Activated CD4-positive, CD25-positive, alpha-beta regulatory T cell (primary cell): ENCODE data around the gene CAMKMT.

Source experiments
- DNase-seq, 4 experiments: peaks; one replicate each; lab custom pipeline; 2025; lab: John Stamatoyannopoulos, UW

The CAMKMT gene

GRCh38 chr2:44596537-44597320, 235.0 kb downstream of the CAMKMT start:
- DNase-seq = no peak

- DNase-seq = no peak
These were observed 236.8 kb downstream of the CAMKMT start for GRCh38 chr2:44598330-44599119.

- DNase-seq = no peak
These were observed 237.4 kb downstream of the CAMKMT start for GRCh38 chr2:44599130-44599529.

GRCh38 chr2:44602446-44602845, 240.7 kb downstream of the CAMKMT start:
- DNase-seq = no peak

GRCh38 chr2:44605511-44605910, 243.8 kb downstream of the CAMKMT start:
- no peak for DNase-seq

GRCh38 chr2:44612276-44612675, 250.5 kb downstream of the CAMKMT start:
- no peak for DNase-seq

DNA sequence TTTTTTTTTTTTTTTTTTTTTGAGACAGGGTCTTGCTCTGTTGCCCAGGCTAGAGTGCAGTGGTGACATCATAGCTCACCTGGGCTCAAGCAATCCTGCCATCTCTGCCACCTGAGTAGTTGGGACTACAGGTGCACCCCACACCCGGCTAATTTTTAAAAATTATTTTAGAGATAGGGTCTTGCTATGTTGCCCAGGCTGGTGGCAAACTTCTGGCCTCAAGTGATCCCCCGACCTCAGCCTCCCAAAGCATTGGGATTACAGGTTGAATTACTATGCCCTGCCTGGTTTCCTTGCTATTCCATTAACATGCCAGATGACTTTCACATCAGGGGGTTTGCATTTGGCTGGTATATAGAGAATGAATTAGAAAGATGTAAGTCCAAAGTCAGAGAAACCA, 253.2 kb downstream of the CAMKMT start:
- DNase-seq = no peak

- DNase-seq = no peak
These were observed 254.3 kb downstream of the CAMKMT start for GRCh38 chr2:44615950-44616518.

- no peak for DNase-seq
These were observed 255.0 kb downstream of the CAMKMT start for GRCh38 chr2:44616667-44617155.

- DNase-seq = no peak
These were observed 256.7 kb downstream of the CAMKMT start for GRCh38 chr2:44618251-44619023.

DNA sequence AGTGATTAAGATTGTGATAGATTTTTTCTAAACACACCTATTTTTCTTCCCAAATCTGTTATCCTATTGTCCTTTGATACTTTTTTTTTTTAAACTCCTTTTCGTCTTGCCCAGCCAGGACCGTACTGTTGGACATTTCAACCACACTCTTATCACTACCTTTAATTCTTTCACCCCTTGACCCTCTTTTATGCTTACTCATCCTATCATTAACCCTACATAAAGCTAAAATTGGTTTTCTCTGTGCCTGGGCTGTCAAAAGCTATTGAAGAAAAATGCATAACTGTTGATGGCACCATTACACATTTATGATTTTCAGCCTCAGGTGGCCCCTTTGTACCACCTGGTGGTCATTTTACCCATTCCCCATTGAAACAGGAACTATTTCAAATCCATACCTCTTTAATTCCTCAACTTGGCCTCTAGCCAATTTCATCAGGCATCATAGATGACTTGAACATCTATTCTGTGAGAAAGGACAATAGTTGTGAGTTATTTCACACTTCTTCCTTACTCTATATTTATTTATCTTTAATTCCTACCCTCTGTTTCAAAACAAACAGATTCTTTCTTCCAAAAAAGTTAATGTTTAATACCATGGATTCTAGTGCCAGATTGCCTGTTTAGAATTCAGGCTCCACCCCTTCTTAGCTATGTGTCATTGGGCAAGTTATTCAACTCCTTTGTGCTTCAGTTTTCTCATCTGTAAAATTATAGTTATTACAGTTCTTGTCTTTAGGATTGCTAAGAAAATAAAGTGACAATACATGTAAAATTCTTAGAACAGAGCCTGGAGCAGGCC, 258.6 kb downstream of the CAMKMT start:
- DNase-seq = no peak

GRCh38 chr2:44623622-44624351, 262.0 kb downstream of the CAMKMT start:
- no peak for DNase-seq

DNA sequence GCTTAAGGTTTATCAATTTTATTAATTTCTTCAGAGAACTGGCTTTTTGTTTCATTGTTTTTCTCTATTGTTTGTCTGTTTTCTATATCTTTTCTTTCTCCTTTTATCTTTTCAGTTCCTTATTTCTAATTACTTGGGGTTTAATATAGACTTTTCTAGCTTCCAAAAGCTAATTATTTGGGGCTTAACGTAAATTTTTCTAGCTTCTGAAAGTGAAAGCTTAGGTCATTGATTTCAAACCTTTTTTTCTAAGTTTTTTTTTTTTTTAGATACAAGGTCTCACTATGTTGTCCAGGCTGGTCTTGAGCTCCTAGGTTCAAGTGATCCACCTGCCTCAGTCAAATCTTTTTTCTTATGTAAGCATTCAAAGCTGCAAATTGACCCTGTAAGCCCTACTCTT, 266.6 kb downstream of the CAMKMT start:
- no peak for DNase-seq

- DNase-seq = no peak
These were observed 271.4 kb downstream of the CAMKMT start for GRCh38 chr2:44632931-44633689.

DNA sequence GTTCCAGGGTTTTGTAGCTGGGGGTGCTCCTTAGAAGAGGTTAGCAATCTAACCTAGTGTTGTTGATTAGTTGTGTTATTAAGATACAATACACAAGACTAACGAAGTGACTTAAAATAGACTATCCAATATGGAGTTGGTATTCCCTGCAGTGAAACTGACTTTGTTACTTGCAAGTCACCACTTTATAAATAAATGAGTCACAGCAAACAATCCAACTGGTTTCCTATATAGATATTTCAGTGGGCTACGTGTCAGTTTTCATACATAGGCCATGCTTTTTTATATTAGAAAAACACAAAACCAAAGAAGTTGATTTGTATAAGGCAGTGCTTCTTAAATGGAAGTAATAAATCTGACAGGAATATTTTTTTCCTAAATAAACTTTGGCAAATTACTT, 274.0 kb downstream of the CAMKMT start:
- no peak for DNase-seq

- DNase-seq = no peak
These were observed 276.9 kb downstream of the CAMKMT start for GRCh38 chr2:44638649-44639048.

GRCh38 chr2:44639399-44639798, 277.7 kb downstream of the CAMKMT start:
- no peak for DNase-seq

- DNase-seq = no peak
These were observed 280.5 kb downstream of the CAMKMT start for GRCh38 chr2:44642123-44642857.

- no peak for DNase-seq
These were observed 284.2 kb downstream of the CAMKMT start for GRCh38 chr2:44645937-44646336.
